HG03196 (cell line): ENCODE results near the gene MCFD2.
A peak's percentile ranks its signal among the peaks of the same experiment; 100 is the strongest.

Source experiments
- ATAC-seq: cut with Tn5 transposase; IDR thresholded peaks from one replicate; pipeline ENCODE4 v1.9.1; 2021; ENCODE audit not compliant: unreplicated experiment

MCFD2 gene

DNA sequence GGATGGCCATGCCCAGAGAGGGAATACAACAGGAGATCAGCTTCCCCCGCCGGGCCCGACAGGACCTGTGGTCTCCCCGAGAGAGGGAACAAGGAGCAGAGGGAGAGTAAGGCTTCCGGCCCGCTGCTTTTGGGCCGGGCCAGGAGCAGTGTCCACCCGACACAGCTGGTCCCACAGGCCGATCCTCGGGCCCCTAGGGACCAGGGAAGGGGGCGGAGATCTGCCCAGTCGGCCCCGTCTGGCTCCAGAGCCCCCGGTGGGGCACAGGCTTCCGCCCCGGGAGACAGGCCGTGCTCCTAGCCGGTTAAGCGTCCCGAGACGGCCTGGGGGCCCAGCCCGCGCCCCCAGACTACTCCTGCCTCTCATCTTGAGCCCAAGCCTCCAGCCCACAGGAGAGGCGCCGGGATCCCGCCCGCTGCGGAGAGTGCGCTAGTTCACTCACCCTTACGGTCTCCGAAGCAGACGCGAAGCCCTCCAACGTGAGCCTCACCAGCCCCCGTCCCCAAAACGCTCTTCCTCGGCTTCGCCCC lies at the start of gene MCFD2:
TSS of gene MCFD2 (minus strand) at position 526 of the 530 bp plus-strand sequence. CDS start 6,635 bp downstream, outside the sequence.
- peak; percentile 19 for ATAC-seq

- no peak for ATAC-seq
Observed at GRCh38 chr2:46964835-46965560, 49.4 kb upstream of the MCFD2 start.

- ATAC-seq = no peak
Observed at GRCh38 chr2:46963941-46964673, 48.5 kb upstream of the MCFD2 start.

- ATAC-seq = no peak
Observed at GRCh38 chr2:46963210-46963609, 47.6 kb upstream of the MCFD2 start.

GRCh38 chr2:46962751-46963150 lies 47.1 kb upstream of the MCFD2 start:
- no peak for ATAC-seq

GRCh38 chr2:46960618-46961017 lies 45.0 kb upstream of the MCFD2 start:
- no peak for ATAC-seq

DNA sequence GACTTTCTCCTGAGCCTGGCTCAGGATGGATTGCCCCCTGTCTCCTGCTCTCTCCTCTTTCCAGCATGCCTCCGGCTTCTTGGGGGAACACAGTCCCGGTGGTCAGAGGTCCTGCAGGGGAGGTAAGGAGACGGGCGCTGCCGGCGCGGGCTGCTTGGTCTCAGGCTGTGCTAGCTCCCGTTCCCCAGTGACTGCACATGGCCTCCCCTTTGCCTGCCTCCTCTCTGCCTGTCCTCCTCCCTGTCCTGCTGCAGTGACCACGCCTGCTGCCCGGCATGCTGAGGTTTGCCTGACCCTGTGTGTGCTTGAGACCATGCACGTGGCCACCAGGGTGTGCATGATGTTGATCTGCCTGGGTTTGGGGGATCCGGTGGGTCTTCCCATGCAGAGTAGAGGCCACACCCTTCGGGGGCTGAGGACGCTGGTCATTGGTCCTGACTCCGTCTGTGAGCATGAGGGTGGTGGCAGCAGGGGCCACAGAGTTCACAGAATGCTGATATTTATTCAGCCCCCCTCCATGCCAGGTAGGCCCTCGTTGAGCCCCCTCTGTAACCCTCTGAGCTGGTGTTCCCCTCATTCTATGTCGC lies 42.9 kb upstream of the MCFD2 start:
- ATAC-seq = no peak

GRCh38 chr2:46956981-46957531 lies 41.5 kb upstream of the MCFD2 start:
- ATAC-seq = no peak

DNA sequence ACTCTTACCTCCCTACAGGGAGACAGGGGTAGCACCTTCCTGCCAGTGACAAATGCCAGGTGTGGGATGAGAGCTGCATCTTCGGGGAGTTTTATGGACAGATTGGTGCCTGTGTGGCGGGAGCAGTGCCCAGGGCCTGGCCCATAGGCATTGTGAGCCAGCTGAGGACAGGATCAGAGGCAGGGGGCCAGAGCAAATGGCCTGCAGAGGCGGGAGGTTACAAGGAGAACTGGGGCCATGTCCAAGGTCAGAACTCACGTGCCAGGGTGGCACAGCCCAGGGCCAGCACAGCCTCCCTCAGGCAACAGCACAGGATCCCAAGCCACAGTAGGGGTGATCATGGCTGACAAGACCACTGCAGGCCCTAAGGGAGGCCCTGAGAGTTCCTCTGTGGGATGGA lies 40.2 kb upstream of the MCFD2 start:
- no peak for ATAC-seq

GRCh38 chr2:46954951-46955571 lies 39.5 kb upstream of the MCFD2 start:
- no peak for ATAC-seq

GRCh38 chr2:46952171-46952570 lies 36.6 kb upstream of the MCFD2 start:
- ATAC-seq = no peak

- ATAC-seq = no peak
Observed at GRCh38 chr2:46951290-46952064, 35.9 kb upstream of the MCFD2 start.

DNA sequence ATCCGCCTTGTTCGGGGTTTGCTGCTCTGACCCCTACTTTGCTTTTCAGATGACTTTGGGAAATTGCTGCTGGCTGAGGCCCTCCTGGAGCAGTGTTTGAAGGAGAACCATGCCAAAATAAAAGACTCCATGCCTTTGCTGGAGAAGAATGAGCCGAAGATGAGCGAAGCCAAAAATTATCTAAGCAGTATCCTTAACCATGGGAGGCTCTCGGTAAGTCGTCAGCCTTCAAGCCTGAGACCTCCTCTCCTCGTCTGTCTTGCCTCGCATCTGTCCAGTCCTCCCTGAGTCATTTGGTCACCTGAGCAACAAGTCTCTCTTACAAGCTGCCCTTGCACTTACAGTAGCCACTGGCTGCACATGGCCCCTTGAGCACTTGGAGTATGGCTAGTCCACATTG lies 34.7 kb upstream of the MCFD2 start:
- ATAC-seq = no peak

- ATAC-seq = no peak
Observed at GRCh38 chr2:46947841-46948240, 32.2 kb upstream of the MCFD2 start.

DNA sequence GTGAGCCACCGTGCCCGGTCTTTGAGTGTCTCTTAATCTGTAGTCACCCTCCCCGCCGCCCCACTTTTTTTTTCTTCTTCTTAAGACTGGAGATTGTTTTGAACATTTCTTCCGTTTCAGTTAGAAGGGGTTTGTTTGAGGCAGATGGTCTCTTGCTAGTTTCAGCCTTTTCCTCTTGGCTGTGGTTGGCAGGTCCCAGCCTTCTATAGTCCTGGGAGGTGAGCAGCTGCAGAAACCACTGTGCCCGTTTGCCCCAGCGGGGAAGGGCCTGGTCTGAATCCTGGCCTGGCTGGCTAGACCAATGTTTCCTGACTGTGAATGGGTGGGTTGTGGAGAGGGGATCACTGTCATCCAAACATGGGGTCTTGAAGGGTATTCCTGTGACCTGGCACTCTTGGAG lies 30.1 kb upstream of the MCFD2 start:
- ATAC-seq = no peak

- ATAC-seq = peak; percentile 33
Observed at GRCh38 chr2:46943881-46944798, 28.5 kb upstream of the MCFD2 start.

DNA sequence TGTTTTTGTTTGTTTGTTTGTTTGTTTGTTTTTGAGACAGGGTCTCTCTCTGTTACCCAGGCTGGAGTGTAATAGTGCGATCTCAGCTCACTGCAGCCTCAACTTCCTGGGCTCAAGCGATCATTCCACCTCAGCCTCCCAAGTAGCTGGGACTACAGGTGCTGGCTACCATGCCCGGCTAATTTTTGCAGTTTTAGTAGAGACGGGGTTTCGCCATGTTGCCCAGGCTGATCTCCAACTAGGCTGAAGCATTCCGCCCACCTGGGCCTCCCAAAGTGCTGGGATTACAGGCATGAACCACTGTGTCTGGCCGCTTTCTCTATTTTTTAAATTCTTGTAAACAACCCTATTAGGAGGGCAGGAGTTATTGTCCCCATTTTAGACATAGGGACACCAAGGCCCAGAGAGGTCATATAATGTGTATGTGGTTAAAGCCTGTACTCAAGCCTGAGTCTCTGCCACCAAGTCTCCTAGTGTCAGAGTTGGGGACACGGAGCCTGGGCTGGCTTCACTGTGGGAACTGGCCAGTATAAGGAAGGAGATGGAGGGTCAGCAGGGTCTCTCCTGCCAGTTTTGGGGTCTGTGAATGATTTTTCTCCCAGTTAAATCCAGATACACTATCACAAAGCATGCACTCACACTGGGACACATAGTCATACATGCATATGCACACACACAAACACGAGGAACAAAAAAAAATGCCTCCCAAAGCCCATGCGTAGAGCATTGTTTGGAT lies 27.5 kb upstream of the MCFD2 start:
- no peak for ATAC-seq

GRCh38 chr2:46942143-46942526 lies 26.5 kb upstream of the MCFD2 start:
- ATAC-seq = peak; percentile 33
